Skeletal muscle satellite cell (primary cell): ENCODE measurements around the gene CENPW.

Experiments
- H3K27me3 ChIP-seq: 2 replicates; pipeline ENCODE4 v1.7.0; 2013; ENCODE audit warnings: low read length; ENCODE audit not compliant: control insufficient read depth, insufficient read depth
- H3K36me3 ChIP-seq: 2 replicates; pipeline ENCODE4 v1.7.0; 2013; ENCODE audit warnings: mild to moderate bottlenecking, control low read depth, low read length; ENCODE audit not compliant: insufficient read depth
- H3K4me1 ChIP-seq: 2 replicates; pipeline ENCODE4 v1.7.0; 2013; ENCODE audit warnings: low read length; ENCODE audit not compliant: control insufficient read depth, insufficient read depth
- H3K4me2 ChIP-seq: 2 replicates; pipeline ENCODE4 v1.7.0; 2013; ENCODE audit warnings: mild to moderate bottlenecking, low read length
- H3K4me3 ChIP-seq: 2 replicates; pipeline ENCODE4 v1.7.0; 2013; ENCODE audit warnings: low read length
- H3K9ac ChIP-seq: 2 replicates; pipeline ENCODE4 v1.7.0; 2013; ENCODE audit warnings: mild to moderate bottlenecking, low read depth, low read length, moderate library complexity
- H3K9me3 ChIP-seq: replicated peaks from 2 replicates; pipeline ENCODE4 v1.7.0; 2013; ENCODE audit warnings: mild to moderate bottlenecking, control low read depth, low read length

Gene CENPW

GRCh38 chr6:126374372-126374771 lies 34.5 kb downstream of the CENPW start:
- no peaks in the 10 kb centered on the region for H3K4me1 ChIP-seq

GRCh38 chr6:126376682-126377081 lies 36.8 kb downstream of the CENPW start:
- peaks cover 6% of the 10 kb centered on the region for H3K9me3 ChIP-seq
- no peaks in the 10 kb centered on the region for H3K27me3 ChIP-seq
- H3K4me1 ChIP-seq, result peaks cover 2% of the 10 kb centered on the region
- no peak overlapping the region for H3K4me2 ChIP-seq
- no peak overlapping the region for H3K9ac ChIP-seq
- H3K36me3 ChIP-seq, result no peaks in the 10 kb centered on the region
- no peak overlapping the region for H3K4me3 ChIP-seq

More at GRCh38 chr6:126374372-126374771, 34.5 kb downstream of the CENPW start:
- Histone ChIP-seq H3K4me2 (no peak overlapping the region), H3K9me3 (peaks cover 6% of the 10 kb centered on the region), H3K36me3 (no peaks in the 10 kb centered on the region), H3K9ac (no peak overlapping the region), H3K27me3 (no peaks in the 10 kb centered on the region), H3K4me3 (no peak overlapping the region)

GRCh38 chr6:126377594-126378153 lies 37.8 kb downstream of the CENPW start:
- peaks cover 6% of the 10 kb centered on the region for H3K9me3 ChIP-seq
- peaks cover 2% of the 10 kb centered on the region for H3K4me1 ChIP-seq
- H3K9ac ChIP-seq, result no peak overlapping the region
- no peaks in the 10 kb centered on the region for H3K36me3 ChIP-seq
- H3K4me3 ChIP-seq, result no peak overlapping the region
- H3K27me3 ChIP-seq, result no peaks in the 10 kb centered on the region
- no peak overlapping the region for H3K4me2 ChIP-seq

GRCh38 chr6:126380072-126380583 lies 40.2 kb downstream of the CENPW start:
- Histone ChIP-seq H3K4me2 (no peak overlapping the region), H3K36me3 (no peaks in the 10 kb centered on the region), H3K4me3 (no peak overlapping the region), H3K9ac (no peak overlapping the region), H3K9me3 (no peaks in the 10 kb centered on the region), H3K4me1 (peaks cover 2% of the 10 kb centered on the region), H3K27me3 (no peaks in the 10 kb centered on the region)

GRCh38 chr6:126381498-126381897 lies 41.6 kb downstream of the CENPW start:
- H3K4me1 ChIP-seq, result peaks cover 2% of the 10 kb centered on the region
- no peak overlapping the region for H3K4me3 ChIP-seq
- no peaks in the 10 kb centered on the region for H3K9me3 ChIP-seq
- no peak overlapping the region for H3K4me2 ChIP-seq
- H3K27me3 ChIP-seq, result no peaks in the 10 kb centered on the region
- H3K36me3 ChIP-seq, result no peaks in the 10 kb centered on the region
- H3K9ac ChIP-seq, result no peak overlapping the region

- H3K4me1 ChIP-seq, result peaks cover 2% of the 10 kb centered on the region
- no peaks in the 10 kb centered on the region for H3K27me3 ChIP-seq
- no peak overlapping the region for H3K9ac ChIP-seq
- no peak overlapping the region for H3K4me3 ChIP-seq
- no peaks in the 10 kb centered on the region for H3K9me3 ChIP-seq
- no peak overlapping the region for H3K4me2 ChIP-seq
- no peaks in the 10 kb centered on the region for H3K36me3 ChIP-seq
Measured at GRCh38 chr6:126383203-126383602, 43.3 kb downstream of the CENPW start.

- H3K27me3 ChIP-seq, result no peaks in the 10 kb centered on the region
- H3K4me2 ChIP-seq, result no peak overlapping the region
- H3K36me3 ChIP-seq, result no peaks in the 10 kb centered on the region
- no peaks in the 10 kb centered on the region for H3K9me3 ChIP-seq
- H3K4me3 ChIP-seq, result no peak overlapping the region
- no peak overlapping the region for H3K9ac ChIP-seq
- no peaks in the 10 kb centered on the region for H3K4me1 ChIP-seq
Measured at GRCh38 chr6:126385536-126385935, 45.6 kb downstream of the CENPW start.

GRCh38 chr6:126388104-126388598 lies 48.2 kb downstream of the CENPW start:
- Histone ChIP-seq H3K4me3 (no peak overlapping the region), H3K4me1 (no peaks in the 10 kb centered on the region)

GRCh38 chr6:126396131-126396530 lies 56.2 kb downstream of the CENPW start:
- H3K36me3 ChIP-seq, result no peaks in the 10 kb centered on the region
- H3K9ac ChIP-seq, result no peak overlapping the region
- no peaks in the 10 kb centered on the region for H3K9me3 ChIP-seq
- no peaks in the 10 kb centered on the region for H3K4me1 ChIP-seq
- no peak overlapping the region for H3K4me3 ChIP-seq
- no peak overlapping the region for H3K4me2 ChIP-seq
- H3K27me3 ChIP-seq, result no peaks in the 10 kb centered on the region

More at GRCh38 chr6:126388104-126388598, 48.2 kb downstream of the CENPW start:
- Histone ChIP-seq H3K9ac (no peak overlapping the region), H3K9me3 (no peaks in the 10 kb centered on the region), H3K27me3 (no peaks in the 10 kb centered on the region), H3K36me3 (no peaks in the 10 kb centered on the region), H3K4me2 (no peak overlapping the region)
